Activated naive CD4-positive, alpha-beta T cell treated with anti-CD3 and anti-CD28 coated beads, Interleukin-2, amount 50 U/mL, for 24 hours (primary cell): ENCODE data around the gene CYP21A2.

Experiments used
- H3K27ac Mint-ChIP-seq: one replicate; pipeline ENCODE4 v1.8.0; 2021; ENCODE audit warnings: mild to moderate bottlenecking, mixed read lengths
- H3K27me3 Mint-ChIP-seq: one replicate; pipeline ENCODE4 v1.8.0; 2021; ENCODE audit warnings: mixed read lengths
- H3K36me3 Mint-ChIP-seq: one replicate; pipeline ENCODE4 v1.8.0; 2021; ENCODE audit warnings: mixed read lengths
- H3K4me1 Mint-ChIP-seq: one replicate; pipeline ENCODE4 v1.8.0; 2021; ENCODE audit warnings: mixed read lengths
- H3K4me3 Mint-ChIP-seq: one replicate; pipeline ENCODE4 v1.8.0; 2021; ENCODE audit warnings: mild to moderate bottlenecking, mixed read lengths
- H3K9me3 Mint-ChIP-seq: one replicate; pipeline ENCODE4 v1.8.0; 2021; ENCODE audit warnings: mixed read lengths

Gene CYP21A2

GRCh38 chr6:32082935-32083334, 44.7 kb downstream of the CYP21A2 start:
- peaks cover 6% of the 10 kb centered on the region for H3K27me3 Mint-ChIP-seq
- no peak overlapping the region for H3K27ac Mint-ChIP-seq
- peaks cover 8% of the 10 kb centered on the region for H3K4me1 Mint-ChIP-seq
- no peaks in the 10 kb centered on the region for H3K36me3 Mint-ChIP-seq
- H3K4me3 Mint-ChIP-seq = no peak overlapping the region
- no peaks in the 10 kb centered on the region for H3K9me3 Mint-ChIP-seq

- Mint-ChIP-seq H3K36me3 (no peaks in the 10 kb centered on the region), H3K4me3 (no peak overlapping the region), H3K27ac (no peak overlapping the region), H3K27me3 (peaks cover 6% of the 10 kb centered on the region), H3K9me3 (no peaks in the 10 kb centered on the region), H3K4me1 (peaks cover 8% of the 10 kb centered on the region)
Measured at GRCh38 chr6:32083812-32084768, 45.9 kb downstream of the CYP21A2 start.

DNA sequence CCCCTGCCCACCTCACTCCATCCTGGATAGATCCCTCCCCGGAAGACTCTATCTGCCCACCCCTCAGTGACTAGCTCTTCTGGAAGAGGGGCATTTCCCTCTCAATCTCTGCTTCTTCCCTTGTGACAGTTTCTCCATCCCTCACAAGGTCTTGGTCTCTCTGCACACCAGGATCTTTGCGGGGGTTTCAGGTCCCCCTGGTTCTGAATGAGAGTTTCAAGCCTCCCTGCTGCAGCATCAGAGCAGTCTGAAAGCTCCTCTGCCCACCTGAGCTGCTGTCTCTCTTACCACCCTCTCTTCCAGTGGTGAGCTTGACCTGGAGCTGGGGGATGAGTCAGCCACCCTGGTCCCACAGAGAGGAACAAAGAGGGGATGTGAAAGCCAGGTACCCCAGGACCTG, 46.6 kb downstream of the CYP21A2 start:
- H3K4me1 Mint-ChIP-seq = peaks cover 8% of the 10 kb centered on the region
- H3K27ac Mint-ChIP-seq = no peak overlapping the region
- H3K9me3 Mint-ChIP-seq = no peaks in the 10 kb centered on the region
- H3K36me3 Mint-ChIP-seq = no peaks in the 10 kb centered on the region
- H3K27me3 Mint-ChIP-seq = peaks cover 6% of the 10 kb centered on the region
- no peak overlapping the region for H3K4me3 Mint-ChIP-seq

DNA sequence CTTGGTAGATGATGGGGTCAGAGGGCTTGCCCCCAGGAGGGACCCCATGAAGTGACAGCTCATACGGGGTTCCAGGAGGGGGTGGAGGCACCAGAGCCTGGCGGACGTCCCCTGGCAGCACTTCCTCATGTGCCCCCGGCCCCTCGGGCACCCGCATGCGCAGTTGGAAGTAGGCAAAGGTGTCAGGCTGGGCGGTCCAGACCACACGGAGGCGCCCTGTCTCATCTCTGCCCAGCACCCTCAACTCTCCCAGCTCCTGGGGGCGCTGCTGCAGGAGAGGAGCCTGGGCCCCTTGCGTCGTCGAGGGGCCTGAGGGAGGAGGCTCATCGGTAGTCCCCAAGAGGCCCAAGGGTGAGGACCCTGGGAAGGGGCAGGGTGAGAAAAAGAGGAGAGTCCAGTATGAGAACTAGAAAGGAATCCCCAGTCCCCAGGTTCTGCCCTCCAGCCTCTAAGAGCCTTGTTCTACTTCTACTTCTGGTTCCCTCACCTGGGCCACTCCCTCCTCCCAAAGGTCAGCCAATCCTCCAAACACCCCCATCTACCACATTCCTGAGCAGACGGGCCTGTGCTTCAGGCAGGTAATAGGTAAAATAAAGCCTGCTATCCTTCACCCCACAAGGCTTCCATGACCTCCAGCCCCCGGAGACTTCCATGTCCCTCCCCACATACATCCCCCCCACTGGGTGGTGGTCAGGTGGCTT, 47.7 kb downstream of the CYP21A2 start:
- Mint-ChIP-seq H3K36me3 (no peaks in the 10 kb centered on the region), H3K4me3 (no peak overlapping the region), H3K27ac (no peak overlapping the region)

GRCh38 chr6:32086661-32087573, 48.7 kb downstream of the CYP21A2 start:
- no peaks in the 10 kb centered on the region for H3K36me3 Mint-ChIP-seq
- H3K4me3 Mint-ChIP-seq = peak overlapping the region; percentile 66
- peaks cover 8% of the 10 kb centered on the region for H3K4me1 Mint-ChIP-seq
- peaks cover 6% of the 10 kb centered on the region for H3K27me3 Mint-ChIP-seq
- no peak overlapping the region for H3K27ac Mint-ChIP-seq
- no peaks in the 10 kb centered on the region for H3K9me3 Mint-ChIP-seq

More for the DNA sequence above, 47.7 kb downstream of the CYP21A2 start:
- Mint-ChIP-seq H3K4me1 (peaks cover 8% of the 10 kb centered on the region), H3K9me3 (no peaks in the 10 kb centered on the region), H3K27me3 (peaks cover 6% of the 10 kb centered on the region)

DNA sequence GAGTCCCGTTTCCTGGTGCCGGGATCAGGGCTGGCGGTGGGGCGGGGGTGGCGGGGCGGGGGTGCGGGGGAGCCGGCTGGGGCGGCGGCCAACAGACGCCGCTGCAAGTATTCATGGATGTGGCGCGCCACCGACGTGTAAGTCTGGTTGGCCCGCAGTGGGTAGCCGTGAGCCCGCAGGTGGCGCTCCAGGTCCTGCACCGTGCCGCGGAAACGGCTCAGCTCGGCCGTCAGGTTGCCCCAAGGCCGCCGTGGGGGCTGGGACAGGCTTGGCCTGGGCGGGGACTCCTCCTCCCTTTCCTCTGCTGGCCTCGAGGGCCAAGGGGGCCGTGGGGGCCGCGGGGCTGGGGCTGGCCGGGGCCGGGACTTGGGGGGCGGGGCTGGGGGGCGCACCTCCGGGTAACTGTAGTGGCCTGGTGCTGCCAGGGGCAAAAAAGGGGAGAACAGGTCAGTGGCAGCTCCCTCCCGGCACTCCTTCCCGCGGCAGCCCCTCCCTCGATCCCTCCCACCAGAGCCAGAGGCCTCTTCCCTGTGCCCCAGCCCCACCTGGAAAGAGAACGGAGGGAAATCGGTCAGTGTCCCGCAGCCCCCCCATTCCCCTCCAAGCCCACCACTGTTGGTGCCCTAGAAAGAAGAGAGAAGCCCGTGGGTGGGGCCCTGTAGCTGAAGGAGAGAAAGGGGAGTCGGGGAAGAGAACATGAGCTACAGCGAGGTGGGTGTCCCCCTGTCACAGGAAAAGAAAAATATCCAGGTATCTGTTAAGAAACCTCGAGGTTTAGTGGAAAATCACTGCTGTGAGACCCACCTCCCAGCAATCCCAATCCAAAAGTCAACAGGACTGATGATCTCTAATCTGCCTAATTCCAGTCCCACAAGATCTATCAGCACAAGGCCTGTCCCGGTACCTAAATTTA, 49.6 kb downstream of the CYP21A2 start:
- peak overlapping the region; percentile 19 for H3K4me3 Mint-ChIP-seq
- no peaks in the 10 kb centered on the region for H3K36me3 Mint-ChIP-seq
- peaks cover 7% of the 10 kb centered on the region for H3K27me3 Mint-ChIP-seq
- no peak overlapping the region for H3K27ac Mint-ChIP-seq
- H3K4me1 Mint-ChIP-seq = peaks cover 8% of the 10 kb centered on the region
- no peaks in the 10 kb centered on the region for H3K9me3 Mint-ChIP-seq

DNA sequence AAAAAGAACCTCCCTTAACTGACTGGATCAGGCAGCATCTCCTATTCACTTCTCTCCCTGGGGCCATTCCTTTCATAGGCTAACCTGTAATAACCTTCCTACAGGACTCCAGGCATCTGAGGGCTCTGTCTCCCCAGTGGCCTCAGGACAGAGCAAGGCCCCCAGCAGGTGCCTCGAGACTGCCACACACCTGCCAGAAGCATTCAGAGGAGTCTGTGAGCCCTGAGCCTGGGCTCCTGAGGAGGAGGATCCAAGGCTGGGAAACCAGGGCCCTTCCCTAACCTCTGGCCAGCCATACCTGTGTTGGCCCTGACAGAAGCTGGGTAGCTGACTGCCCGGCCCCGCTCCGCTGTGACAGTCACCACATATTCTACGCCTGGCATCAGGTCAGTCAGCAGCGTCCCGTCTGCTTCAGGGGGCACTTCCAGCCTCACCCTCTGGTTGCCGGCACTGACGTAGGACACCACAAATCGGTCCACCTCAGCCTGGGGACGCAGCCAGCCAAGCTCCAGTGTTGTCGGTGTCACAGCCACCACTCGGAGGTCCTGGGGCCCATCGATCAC, 50.4 kb downstream of the CYP21A2 start:
- no peaks in the 10 kb centered on the region for H3K9me3 Mint-ChIP-seq
- H3K4me3 Mint-ChIP-seq = peak overlapping the region; percentile 19
- no peak overlapping the region for H3K27ac Mint-ChIP-seq
- no peaks in the 10 kb centered on the region for H3K36me3 Mint-ChIP-seq
- H3K4me1 Mint-ChIP-seq = peaks cover 8% of the 10 kb centered on the region
- H3K27me3 Mint-ChIP-seq = peaks cover 10% of the 10 kb centered on the region

- no peaks in the 10 kb centered on the region for H3K36me3 Mint-ChIP-seq
- H3K27me3 Mint-ChIP-seq = peaks cover 11% of the 10 kb centered on the region
- H3K4me3 Mint-ChIP-seq = no peak overlapping the region
Measured at GRCh38 chr6:32089082-32089828, 51.0 kb downstream of the CYP21A2 start.

More at GRCh38 chr6:32089082-32089828, 51.0 kb downstream of the CYP21A2 start:
- H3K9me3 Mint-ChIP-seq = no peaks in the 10 kb centered on the region
- H3K4me1 Mint-ChIP-seq = peaks cover 8% of the 10 kb centered on the region
- no peak overlapping the region for H3K27ac Mint-ChIP-seq
